GM23338 (cell line): Measurements from ENCODE around the gene TOR1B.

Source experiments
- CREB1 ChIP-seq: fragments of 250-450 bp; sonication (Bioruptor Pico); IDR thresholded peaks from 2 replicates; pipeline ENCODE4 v1.5.0; 2020; ENCODE audit warnings: low read depth, mild to moderate bottlenecking, moderate library complexity
- EZH2 ChIP-seq: fragments of 200-600 bp; sonication (generic); IDR thresholded peaks from one replicate; pipeline ENCODE4 v1.8.0; 2017; ENCODE audit warnings: antibody characterized with exemption, mild to moderate bottlenecking, low read depth; ENCODE audit not compliant: unreplicated experiment
- EZH2phosphoT487 ChIP-seq: fragments of 200-600 bp; sonication (generic); IDR thresholded peaks from one replicate; pipeline ENCODE4 v1.8.1; 2018; ENCODE audit warnings: antibody characterized with exemption; ENCODE audit not compliant: unreplicated experiment
- POLR2AphosphoS5 ChIP-seq: IDR thresholded peaks from 2 replicates; pipeline ENCODE4 v1.6.1; 2016; ENCODE audit warnings: antibody characterized with exemption, low read depth
- TF ChIP-seq, protein P1 (sequence below), 2 experiments: fragments of 200-600 bp in 1 of 2; sonication (generic) in 1 of 2; conservative IDR thresholded peaks; 2 replicates each; pipeline versions ENCODE4 v1.5.1 to v1.6.1; 2016 to 2017; ENCODE audit warnings: antibody characterized with exemption in 2 of 2, low read depth in 2 of 2, mild to moderate bottlenecking in 2 of 2, moderate library complexity in 1 of 2

DNA sequence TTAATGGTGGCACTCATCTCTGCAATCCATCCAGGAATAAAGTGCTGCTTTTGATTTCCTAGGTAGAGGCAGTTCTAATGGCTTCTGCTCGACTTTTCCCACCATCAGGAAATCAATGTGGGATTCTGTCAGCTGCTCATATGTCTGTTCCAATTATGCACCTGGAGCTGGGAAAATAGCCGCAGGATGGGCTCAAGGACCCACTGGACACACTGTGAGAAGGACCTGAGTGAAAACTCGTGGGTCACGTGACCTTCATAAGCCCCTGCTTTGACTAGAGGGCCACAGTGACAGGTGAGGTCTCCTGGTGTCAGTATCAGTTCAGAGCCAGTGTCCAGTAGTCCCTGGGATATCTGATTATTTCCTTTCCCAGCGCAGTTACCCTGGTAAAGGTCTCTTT lies 32.2 kb upstream of the TOR1B start:
- TF ChIP-seq EZH2 (no peak), POLR2AphosphoS5 (no peak), CREB1 (no peak), EZH2phosphoT487 (no peak)
- TF ChIP-seq, protein P1, sequence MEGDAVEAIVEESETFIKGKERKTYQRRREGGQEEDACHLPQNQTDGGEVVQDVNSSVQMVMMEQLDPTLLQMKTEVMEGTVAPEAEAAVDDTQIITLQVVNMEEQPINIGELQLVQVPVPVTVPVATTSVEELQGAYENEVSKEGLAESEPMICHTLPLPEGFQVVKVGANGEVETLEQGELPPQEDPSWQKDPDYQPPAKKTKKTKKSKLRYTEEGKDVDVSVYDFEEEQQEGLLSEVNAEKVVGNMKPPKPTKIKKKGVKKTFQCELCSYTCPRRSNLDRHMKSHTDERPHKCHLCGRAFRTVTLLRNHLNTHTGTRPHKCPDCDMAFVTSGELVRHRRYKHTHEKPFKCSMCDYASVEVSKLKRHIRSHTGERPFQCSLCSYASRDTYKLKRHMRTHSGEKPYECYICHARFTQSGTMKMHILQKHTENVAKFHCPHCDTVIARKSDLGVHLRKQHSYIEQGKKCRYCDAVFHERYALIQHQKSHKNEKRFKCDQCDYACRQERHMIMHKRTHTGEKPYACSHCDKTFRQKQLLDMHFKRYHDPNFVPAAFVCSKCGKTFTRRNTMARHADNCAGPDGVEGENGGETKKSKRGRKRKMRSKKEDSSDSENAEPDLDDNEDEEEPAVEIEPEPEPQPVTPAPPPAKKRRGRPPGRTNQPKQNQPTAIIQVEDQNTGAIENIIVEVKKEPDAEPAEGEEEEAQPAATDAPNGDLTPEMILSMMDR (conservative IDR thresholded peaks at IDR 0.05; ENCODE audit: low read depth in 2 of 2), result no peak
